Hepatocyte (in vitro differentiated cells): ENCODE measurements around the gene FAM174C. TPM values are rescaled to one million over a fixed set of nuclear protein-coding genes. Genes with fewer than 3 reads are reported as not detected.

Source experiments
- DNase-seq: peaks from one replicate; pipeline ENCODE4 v3.0.0-alpha.2; 2016; ENCODE audit warnings: low spot score
- H2AFZ ChIP-seq: fragments of 200-600 bp; sonication (generic); 2 replicates; pipeline ENCODE4 v1.6.0; 2016; ENCODE audit warnings: antibody characterized with exemption, mild to moderate bottlenecking
- H3K27ac ChIP-seq: fragments of 200-600 bp; sonication (generic); 2 replicates; pipeline ENCODE4 v1.5.1; 2016; ENCODE audit warnings: mild to moderate bottlenecking
- H3K27me3 ChIP-seq: fragments of 200-600 bp; sonication (generic); 2 replicates; pipeline ENCODE4 v1.6.1; 2016
- H3K36me3 ChIP-seq: fragments of 200-600 bp; sonication (generic); replicated peaks from 2 replicates; pipeline ENCODE4 v1.5.1; 2016; ENCODE audit warnings: low read depth; ENCODE audit not compliant: insufficient read depth
- H3K4me1 ChIP-seq: fragments of 200-600 bp; sonication (generic); 2 replicates; pipeline ENCODE4 v1.5.1; 2016; ENCODE audit warnings: mild to moderate bottlenecking, moderate library complexity; ENCODE audit not compliant: insufficient read depth
- H3K4me2 ChIP-seq: fragments of 200-600 bp; sonication (generic); 2 replicates; pipeline ENCODE4 v1.6.0; 2016
- H3K4me3 ChIP-seq: fragments of 200-600 bp; sonication (generic); 2 replicates; pipeline ENCODE4 v1.5.1; 2016; ENCODE audit warnings: mild to moderate bottlenecking
- H3K79me2 ChIP-seq: fragments of 200-600 bp; sonication (generic); 2 replicates; pipeline ENCODE4 v1.6.0; 2017; ENCODE audit warnings: mild to moderate bottlenecking
- H3K9me2 ChIP-seq: fragments of 200-600 bp; sonication (generic); replicated peaks from 2 replicates; pipeline ENCODE4 v1.6.0; 2017; ENCODE audit warnings: mild to moderate bottlenecking; ENCODE audit not compliant: insufficient read depth
- H3K9me3 ChIP-seq: fragments of 200-600 bp; sonication (generic); 2 replicates; pipeline ENCODE4 v1.5.1; 2016; ENCODE audit warnings: low read depth, mild to moderate bottlenecking
- H4K20me1 ChIP-seq: fragments of 200-600 bp; sonication (generic); 2 replicates; pipeline ENCODE4 v1.6.0; 2016; ENCODE audit warnings: mild to moderate bottlenecking; ENCODE audit not compliant: insufficient read depth, poor library complexity, severe bottlenecking
- CTCF ChIP-seq: fragments of 200-600 bp; sonication (generic); IDR thresholded peaks from 2 replicates; pipeline ENCODE4 v1.5.1; 2016; ENCODE audit warnings: antibody characterized with exemption, mild to moderate bottlenecking; ENCODE audit not compliant: poor library complexity
- EZH2 ChIP-seq: fragments of 200-600 bp; sonication (generic); IDR thresholded peaks from 2 replicates; pipeline ENCODE4 v1.6.1; 2016; ENCODE audit warnings: antibody characterized with exemption, mild to moderate bottlenecking, borderline replicate concordance
- EZH2phosphoT487 ChIP-seq: fragments of 200-600 bp; sonication (generic); IDR thresholded peaks from one replicate; pipeline ENCODE4 v1.6.1; 2018; ENCODE audit warnings: antibody characterized with exemption, mild to moderate bottlenecking, low read depth, moderate library complexity; ENCODE audit not compliant: unreplicated experiment, severe bottlenecking
- WGBS: methylation state at CpG from one replicate; pipeline ENCODE4 v1.1.6; 2016; ENCODE audit warnings: low lambda C conversion rate; ENCODE audit errors: missing lambda C conversion rate; 5-methylcytosine and 5-hydroxymethylcytosine counted together
- polyA plus RNA-seq: library from polyadenylated mRNA; unstranded; fragments of >200 nt; fragmentation: Nextera tagmentation; extraction: Ambion mirVana; gene quantifications from 2 replicates; pipeline ENCODE4 v1.2.1, GENCODE V29; 2016
- total RNA-seq: library from RNA; depleted of rRNA; stranded (reverse); fragments of >200 nt; gene quantifications from 2 replicates; pipeline ENCODE4 v1.2.3, GENCODE V29; 2014

Gene FAM174C
- total and polyA plus RNA-seq, 2 experiments from 2014 or later, result 25.5 to 79.9 TPM

- Histone ChIP-seq H2AFZ (no peak overlapping the region), H3K27ac (no peak overlapping the region), H3K27me3 (no peaks in the 10 kb centered on the region), H3K9me3 (no peaks in the 10 kb centered on the region), H3K9me2 (no peaks in the 10 kb centered on the region), H3K4me3 (peak overlapping the region; percentile 69), H3K4me2 (peak overlapping the region; percentile 100), H3K4me1 (peaks cover 62% of the 10 kb centered on the region), H3K79me2 (peaks cover 50% of the 10 kb centered on the region), H4K20me1 (peaks cover 31% of the 10 kb centered on the region), H3K36me3 (no peaks in the 10 kb centered on the region)
- 30% methylated on average over 33 of the region's 35 CpGs for WGBS
- TF ChIP-seq EZH2phosphoT487 (no peak), CTCF (no peak)
- no peak for DNase-seq
These were observed 7.7 kb upstream of the FAM174C start for GRCh38 chr19:1267477-1268225.

GRCh38 chr19:1268226-1269064 is 6.9 kb upstream of the FAM174C start:
- Histone ChIP-seq H3K4me1 (peaks cover 54% of the 10 kb centered on the region), H3K27ac (peak overlapping the region; percentile 69), H3K4me2 (peak overlapping the region; percentile 100), H4K20me1 (peaks cover 36% of the 10 kb centered on the region), H2AFZ (no peak overlapping the region), H3K9me3 (no peaks in the 10 kb centered on the region), H3K4me3 (no peak overlapping the region), H3K79me2 (peaks cover 58% of the 10 kb centered on the region), H3K36me3 (no peaks in the 10 kb centered on the region), H3K27me3 (no peaks in the 10 kb centered on the region), H3K9me2 (no peaks in the 10 kb centered on the region)
- TF ChIP-seq CTCF (no peak), EZH2phosphoT487 (no peak), EZH2 (no peak)
- WGBS, result 63% methylated on average over 31 of the region's 40 CpGs
- no peak for DNase-seq

GRCh38 chr19:1269065-1269477 is 6.3 kb upstream of the FAM174C start, which contains the start of gene CIRBP:
CIRBP (plus strand) TSS chr19:1269332; CDS start chr19:1270934, 1,602 bp downstream.
- Histone ChIP-seq H3K79me2 (peaks cover 62% of the 10 kb centered on the region), H3K36me3 (peaks cover 4% of the 10 kb centered on the region), H3K27ac (peak within 1 kb of the TSS; percentile 93), H3K9me3 (no peaks in the 10 kb centered on the region), H3K9me2 (no peaks in the 10 kb centered on the region), H3K4me3 (peak within 1 kb of the TSS; percentile 83), H3K4me1 (peaks cover 58% of the 10 kb centered on the region), H4K20me1 (peaks cover 42% of the 10 kb centered on the region), H2AFZ (no peak within 1 kb of the TSS), H3K4me2 (peak within 1 kb of the TSS; percentile 98), H3K27me3 (no peaks in the 10 kb centered on the region)
- DNase-seq, result peak; percentile 100
- TF ChIP-seq EZH2, result no peak
- no peak for TF ChIP-seq CTCF
- no peak for TF ChIP-seq EZH2phosphoT487
- WGBS, result 0% methylated on average over 28 of the region's 50 CpGs
